KOPT-K1 (cell line): ENCODE measurements around the gene KCNN4.

Source experiments
- H3K27ac ChIP-seq: fragments of 200-600 bp; sonication (generic); 2 replicates; pipeline ENCODE4 v1.5.1; 2016; ENCODE audit warnings: antibody characterized with exemption, mild to moderate bottlenecking, low read depth, low read length; ENCODE audit not compliant: poor library complexity, severe bottlenecking
- H3K36me3 ChIP-seq: fragments of 200-600 bp; sonication (generic); 2 replicates; pipeline ENCODE4 v1.5.1; 2017; ENCODE audit warnings: antibody characterized with exemption, mild to moderate bottlenecking, low read length, moderate library complexity; ENCODE audit not compliant: insufficient read depth
- H3K9me3 ChIP-seq: fragments of 200-600 bp; sonication (generic); 2 replicates; pipeline ENCODE4 v1.5.1; 2017; ENCODE audit warnings: antibody characterized with exemption, low read length, mild to moderate bottlenecking; ENCODE audit not compliant: insufficient read depth, poor library complexity, severe bottlenecking

Gene KCNN4

GRCh38 chr19:43727593-43727853 is 53.2 kb downstream of the KCNN4 start:
- Histone ChIP-seq H3K36me3 (peaks cover 48% of the 10 kb centered on the region), H3K27ac (no peak overlapping the region), H3K9me3 (no peaks in the 10 kb centered on the region)

GRCh38 chr19:43726736-43727592 is 53.8 kb downstream of the KCNN4 start:
- Histone ChIP-seq H3K9me3 (no peaks in the 10 kb centered on the region), H3K27ac (no peak overlapping the region), H3K36me3 (peaks cover 43% of the 10 kb centered on the region)

- Histone ChIP-seq H3K27ac (no peak overlapping the region), H3K9me3 (no peaks in the 10 kb centered on the region), H3K36me3 (peaks cover 28% of the 10 kb centered on the region)
Measured at GRCh38 chr19:43725468-43725867, 55.3 kb downstream of the KCNN4 start.

- Histone ChIP-seq H3K36me3 (peaks cover 22% of the 10 kb centered on the region), H3K9me3 (no peaks in the 10 kb centered on the region), H3K27ac (no peak overlapping the region)
Measured at GRCh38 chr19:43724896-43725295, 55.9 kb downstream of the KCNN4 start.

GRCh38 chr19:43723588-43723987 is 57.2 kb downstream of the KCNN4 start:
- H3K9me3 ChIP-seq, result no peaks in the 10 kb centered on the region
- peaks cover 9% of the 10 kb centered on the region; the same call in 1 of the 2 replicates for H3K36me3 ChIP-seq
- H3K27ac ChIP-seq, result no peak overlapping the region

GRCh38 chr19:43721469-43722048 is 59.2 kb downstream of the KCNN4 start:
- no peaks in the 10 kb centered on the region for H3K9me3 ChIP-seq
- H3K36me3 ChIP-seq, result no peaks in the 10 kb centered on the region
- no peak overlapping the region for H3K27ac ChIP-seq

- H3K9me3 ChIP-seq, result no peaks in the 10 kb centered on the region
- H3K36me3 ChIP-seq, result no peaks in the 10 kb centered on the region
- no peak overlapping the region for H3K27ac ChIP-seq
Measured at GRCh38 chr19:43720936-43721335, 59.8 kb downstream of the KCNN4 start.

- H3K36me3 ChIP-seq, result no peaks in the 10 kb centered on the region
- H3K9me3 ChIP-seq, result no peaks in the 10 kb centered on the region
- no peak overlapping the region for H3K27ac ChIP-seq
Measured at GRCh38 chr19:43719918-43720317, 60.9 kb downstream of the KCNN4 start.

- H3K9me3 ChIP-seq, result no peaks in the 10 kb centered on the region
Measured at GRCh38 chr19:43719378-43719868, 61.4 kb downstream of the KCNN4 start.

GRCh38 chr19:43718627-43719377 is 62.0 kb downstream of the KCNN4 start:
- H3K36me3 ChIP-seq, result no peaks in the 10 kb centered on the region
- H3K27ac ChIP-seq, result no peak overlapping the region
- no peaks in the 10 kb centered on the region for H3K9me3 ChIP-seq

More at GRCh38 chr19:43719378-43719868, 61.4 kb downstream of the KCNN4 start:
- Histone ChIP-seq H3K36me3 (no peaks in the 10 kb centered on the region), H3K27ac (no peak overlapping the region)
